HepG2 (cell line): ENCODE data around the gene OGG1. TPM values are rescaled to one million over a fixed set of nuclear protein-coding genes. Genes with fewer than 3 reads are reported as not detected.

Experiments
- CREM ChIP-seq, 2 experiments: sonication (generic) in 1 of 2; formaldehyde crosslinking in 1 of 2; IDR thresholded peaks; 2 replicates each; pipeline versions ENCODE4 v1.4.0 to v1.6.1; 2016 to 2020; ENCODE audit warnings: antibody characterized with exemption in 1 of 2, mild to moderate bottlenecking in 1 of 2, missing genetic modification reagents in 1 of 2
- DR1 ChIP-seq: sonication (generic); formaldehyde crosslinking; IDR thresholded peaks from 2 replicates; pipeline ENCODE4 v1.8.0; 2021; ENCODE audit warnings: mild to moderate bottlenecking, missing genetic modification reagents, inconsistent platforms
- HOMEZ ChIP-seq: IDR thresholded peaks from 2 replicates; pipeline ENCODE4 v1.6.1; 2016; ENCODE audit warnings: low read depth
- KAT8 ChIP-seq: IDR thresholded peaks from 2 replicates; pipeline ENCODE4 v1.6.1; 2016; ENCODE audit warnings: missing genetic modification reagents, missing compliant biosample characterization
- MLXIP ChIP-seq: sonication (generic); formaldehyde crosslinking; IDR thresholded peaks from 2 replicates; pipeline ENCODE4 v1.9.0; 2021; ENCODE audit warnings: missing genetic modification reagents, borderline replicate concordance
- NR2C2 ChIP-seq: sonication (generic); formaldehyde crosslinking; IDR thresholded peaks from 2 replicates; pipeline ENCODE4 v1.4.0; 2020; ENCODE audit warnings: missing genetic modification reagents, mild to moderate bottlenecking, moderate library complexity, borderline replicate concordance
- PITX1 ChIP-seq: sonication (generic); formaldehyde crosslinking; IDR thresholded peaks from 2 replicates; pipeline ENCODE4 v1.5.1; 2020; ENCODE audit warnings: mild to moderate bottlenecking, missing genetic modification reagents
- PREB ChIP-seq: sonication (generic); formaldehyde crosslinking; IDR thresholded peaks from 2 replicates; pipeline ENCODE4 v1.4.0; 2020; ENCODE audit warnings: missing genetic modification reagents
- TGIF2 ChIP-seq: IDR thresholded peaks from 2 replicates; pipeline ENCODE4 v1.6.1; 2016; ENCODE audit warnings: control low read depth, missing compliant biosample characterization
- U2AF1 ChIP-seq: fragments of 200-400 bp; formaldehyde crosslinking; optimal IDR thresholded peaks from 2 replicates; pipeline ENCODE3; 2017; ENCODE audit warnings: mild to moderate bottlenecking, low read depth, low read length
- ZBTB37 ChIP-seq: sonication (generic); formaldehyde crosslinking; IDR thresholded peaks from 2 replicates; pipeline ENCODE4 v1.4.0; 2020; ENCODE audit warnings: mild to moderate bottlenecking, missing genetic modification reagents
- ZNF101 ChIP-seq: sonication (generic); formaldehyde crosslinking; IDR thresholded peaks from 2 replicates; pipeline ENCODE4 v1.4.0; 2020; ENCODE audit warnings: mild to moderate bottlenecking, low read depth, missing genetic modification reagents, borderline replicate concordance
- ZNF121 ChIP-seq: sonication (generic); formaldehyde crosslinking; IDR thresholded peaks from 2 replicates; pipeline ENCODE4 v1.5.0; 2020; ENCODE audit warnings: mild to moderate bottlenecking, missing genetic modification reagents
- ZNF136 ChIP-seq: sonication (generic); formaldehyde crosslinking; IDR thresholded peaks from 2 replicates; pipeline ENCODE4 v1.8.1; 2022; ENCODE audit warnings: low read depth, mild to moderate bottlenecking, moderate library complexity, missing genetic modification reagents
- ZNF17 ChIP-seq: sonication (generic); formaldehyde crosslinking; IDR thresholded peaks from 2 replicates; pipeline ENCODE4 v1.5.0; 2020; ENCODE audit warnings: mild to moderate bottlenecking, missing genetic modification reagents
- ZNF44 ChIP-seq: sonication (generic); formaldehyde crosslinking; IDR thresholded peaks from 2 replicates; pipeline ENCODE4 v1.5.1; 2020; ENCODE audit warnings: mild to moderate bottlenecking, missing genetic modification reagents
- ZNF501 ChIP-seq: sonication (generic); formaldehyde crosslinking; IDR thresholded peaks from 2 replicates; pipeline ENCODE4 v1.5.1; 2020; ENCODE audit warnings: mild to moderate bottlenecking, moderate library complexity, missing genetic modification reagents
- ZNF878 ChIP-seq: sonication (generic); formaldehyde crosslinking; IDR thresholded peaks from 2 replicates; pipeline ENCODE4 v1.8.1; 2023; ENCODE audit warnings: mild to moderate bottlenecking, missing genetic modification reagents, moderate library complexity
- polyA plus RNA-seq, 8 experiments: library from polyadenylated mRNA; depleted of rRNA in 3 of 8; stranded (reverse) in 7 of 8; unstranded in 1 of 8; fragments of >200 nt; fragmentation: Illumina TruSeq in 4 of 8; extraction: Trizol in 4 of 8; gene quantifications; 2 replicates each; pipeline versions ENCODE4 v1.2.1 to v1.2.3, GENCODE V29; 2011 to 2016; ENCODE audit warnings: low read depth in 4 of 8, missing spikeins in 1 of 8, mixed read lengths in 1 of 8; ENCODE audit not compliant: insufficient read depth in 1 of 8
- total RNA-seq, 5 experiments: library from RNA; depleted of rRNA; stranded (reverse); fragments of >200 nt; fragmentation: Illumina TruSeq; extraction: Trizol; gene quantifications; 2 replicates each; pipeline ENCODE4 v1.2.3, GENCODE V29; 2016; ENCODE audit warnings: low read depth in 1 of 5
- TF ChIP-seq, protein P1 (sequence below): sonication (generic); formaldehyde crosslinking; IDR thresholded peaks from 2 replicates; pipeline ENCODE4 v1.9.0; 2022; ENCODE audit warnings: low read depth, missing genetic modification reagents

OGG1 gene
- total and polyA plus RNA-seq, 2 of the 13 experiments (the other 11 are each of a cell fraction or from before 2014, with no cell fraction given), result 28.7 to 33.2 TPM

DNA sequence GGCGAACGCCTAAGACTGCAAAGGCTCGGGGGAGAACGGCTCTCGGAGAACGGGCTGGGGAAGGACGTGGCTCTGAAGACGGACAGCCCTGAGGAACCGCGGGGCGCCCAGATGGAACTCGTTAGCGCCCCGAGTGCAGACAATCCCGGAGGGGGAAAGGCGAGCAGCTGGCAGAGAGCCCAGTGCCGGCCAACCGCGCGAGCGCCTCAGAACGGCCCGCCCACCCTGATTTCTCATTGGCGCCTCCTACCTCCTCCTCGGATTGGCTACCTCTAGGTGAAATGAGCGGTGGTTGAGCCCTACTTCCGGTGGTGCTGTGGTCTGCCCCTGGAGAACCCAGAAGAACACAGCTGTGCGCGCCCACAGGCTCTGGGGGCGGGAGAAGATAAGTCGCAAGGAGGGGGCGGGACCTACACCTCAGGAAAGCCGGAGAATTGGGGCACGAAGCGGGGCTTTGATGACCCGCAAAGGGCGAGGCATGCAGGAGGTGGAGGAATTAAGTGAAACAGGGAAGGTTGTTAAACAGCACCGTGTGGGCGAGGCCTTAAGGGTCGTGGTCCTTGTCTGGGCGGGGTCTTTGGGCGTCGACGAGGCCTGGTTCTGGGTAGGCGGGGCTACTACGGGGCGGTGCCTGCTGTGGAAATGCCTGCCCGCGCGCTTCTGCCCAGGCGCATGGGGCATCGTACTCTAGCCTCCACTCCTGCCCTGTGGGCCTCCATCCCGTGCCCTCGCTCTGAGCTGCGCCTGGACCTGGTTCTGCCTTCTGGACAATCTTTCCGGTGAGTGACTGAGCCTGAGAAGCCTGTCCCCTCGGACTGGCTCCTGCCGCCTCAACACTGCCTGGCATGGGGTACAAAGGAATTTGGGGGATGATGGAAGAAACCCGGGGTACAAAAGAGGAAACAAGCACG is at the start of gene OGG1 (continued):
- TF ChIP-seq HOMEZ (CRISPR knock-in tag) (no peak), ZBTB37 (CRISPR knock-in tag) (peak; percentile 87; the same call in 1 of the 2 replicates), U2AF1 (no peak), NR2C2 (CRISPR knock-in tag) (peak; percentile 67), ZNF136 (CRISPR knock-in tag) (peak; percentile 85), ZNF17 (no peak), TGIF2 (no peak), CREM (IDR thresholded peaks at IDR 0.05) (peak; percentile 41; the same call in 1 of the 2 replicates), CREM (CRISPR knock-in tag; IDR thresholded peaks at IDR 0.05) (no peak), ZNF121 (CRISPR knock-in tag) (peak; percentile 28; the same call in 1 of the 2 replicates), PITX1 (no peak; the same call in 1 of the 2 replicates), MLXIP (CRISPR knock-in tag) (no peak), ZNF878 (0 out of 2 replicates have a peak, but pooled peaks have one; percentile 14), DR1 (CRISPR knock-in tag) (peak; percentile 68), ZNF501 (peak; percentile 56; the same call in 1 of the 2 replicates), PREB (CRISPR knock-in tag) (no peak), ZNF101 (CRISPR knock-in tag) (no peak), ZNF44 (CRISPR knock-in tag) (no peak; the same call in 1 of the 2 replicates), KAT8 (CRISPR knock-in tag) (peak; percentile 85)
- TF ChIP-seq, protein P1, sequence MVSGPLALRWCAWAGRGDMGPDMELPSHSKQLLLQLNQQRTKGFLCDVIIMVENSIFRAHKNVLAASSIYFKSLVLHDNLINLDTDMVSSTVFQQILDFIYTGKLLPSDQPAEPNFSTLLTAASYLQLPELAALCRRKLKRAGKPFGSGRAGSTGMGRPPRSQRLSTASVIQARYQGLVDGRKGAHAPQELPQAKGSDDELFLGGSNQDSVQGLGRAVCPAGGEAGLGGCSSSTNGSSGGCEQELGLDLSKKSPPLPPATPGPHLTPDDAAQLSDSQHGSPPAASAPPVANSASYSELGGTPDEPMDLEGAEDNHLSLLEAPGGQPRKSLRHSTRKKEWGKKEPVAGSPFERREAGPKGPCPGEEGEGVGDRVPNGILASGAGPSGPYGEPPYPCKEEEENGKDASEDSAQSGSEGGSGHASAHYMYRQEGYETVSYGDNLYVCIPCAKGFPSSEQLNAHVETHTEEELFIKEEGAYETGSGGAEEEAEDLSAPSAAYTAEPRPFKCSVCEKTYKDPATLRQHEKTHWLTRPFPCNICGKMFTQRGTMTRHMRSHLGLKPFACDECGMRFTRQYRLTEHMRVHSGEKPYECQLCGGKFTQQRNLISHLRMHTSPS (CRISPR knock-in tag), result peak; percentile 92
